PFSK-1 (cell line): ENCODE measurements around the gene PEMT.
A peak's percentile ranks its signal among the peaks of the same experiment; 100 is the strongest.

Source experiments
- FOXP2 ChIP-seq: optimal IDR thresholded peaks from 2 replicates; pipeline ENCODE3; 2011; ENCODE audit warnings: borderline replicate concordance, control low read depth, inconsistent platforms; ENCODE audit not compliant: insufficient read depth; ENCODE audit errors: extremely low read length, extremely low read depth
- POLR2AphosphoS5 ChIP-seq: IDR thresholded peaks from 2 replicates; pipeline ENCODE4 v1.6.1; 2012; ENCODE audit warnings: low read depth, mild to moderate bottlenecking, control low read depth, low read length, moderate library complexity
- SIN3A ChIP-seq: IDR thresholded peaks from 2 replicates; pipeline ENCODE4 v1.6.1; 2012; ENCODE audit warnings: mild to moderate bottlenecking, low read length, moderate library complexity, borderline replicate concordance; ENCODE audit not compliant: insufficient read depth
- TAF1 ChIP-seq: IDR thresholded peaks from 2 replicates; pipeline ENCODE4 v1.6.1; 2012; ENCODE audit warnings: low read length, control low read depth, borderline replicate concordance; ENCODE audit not compliant: insufficient read depth
- TF ChIP-seq, protein P1 (sequence below), 2 experiments: IDR thresholded peaks; 2 replicates each; pipeline versions ENCODE4 v1.6.1 to v1.8.0; 2011 to 2012; ENCODE audit warnings: low read depth in 2 of 2, low read length in 2 of 2, control low read depth in 1 of 2, inconsistent platforms in 1 of 2, mild to moderate bottlenecking in 1 of 2, moderate library complexity in 1 of 2; ENCODE audit not compliant: insufficient read depth in 1 of 2

The PEMT gene

DNA sequence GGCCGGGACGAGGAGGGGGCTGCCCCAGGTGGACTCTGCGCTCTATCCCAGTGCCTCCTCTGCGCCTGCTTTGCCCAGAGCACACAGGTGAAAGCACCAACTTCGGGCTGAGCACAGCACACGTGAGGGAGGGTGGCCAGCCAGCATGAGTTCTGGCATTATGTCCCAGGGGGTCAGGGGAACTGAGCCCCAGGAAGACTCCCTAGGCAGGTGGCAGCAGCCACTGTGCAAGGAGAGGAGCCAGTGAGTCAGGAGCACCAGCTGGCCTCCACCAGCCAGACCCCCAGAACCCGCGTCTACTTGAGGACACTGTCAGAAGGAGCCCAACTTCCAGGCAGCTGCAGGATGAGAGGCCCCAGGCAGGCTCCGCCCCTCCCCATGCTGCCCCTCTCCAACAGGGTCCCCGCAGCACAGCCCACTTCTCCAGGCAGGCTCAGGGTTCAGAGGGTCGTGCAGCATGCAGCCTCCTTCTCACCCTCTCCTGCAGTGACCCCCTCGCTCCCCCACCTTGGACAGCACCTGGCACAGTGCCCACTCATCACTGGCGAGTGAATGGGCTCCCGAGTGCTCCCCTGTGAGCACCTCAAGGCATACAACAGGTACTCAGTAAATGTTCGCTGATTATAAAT is 51.1 kb downstream of the PEMT start:
- TF ChIP-seq SIN3A (no peak), POLR2AphosphoS5 (no peak), FOXP2 (no peak), TAF1 (no peak)
- TF ChIP-seq, protein P1, sequence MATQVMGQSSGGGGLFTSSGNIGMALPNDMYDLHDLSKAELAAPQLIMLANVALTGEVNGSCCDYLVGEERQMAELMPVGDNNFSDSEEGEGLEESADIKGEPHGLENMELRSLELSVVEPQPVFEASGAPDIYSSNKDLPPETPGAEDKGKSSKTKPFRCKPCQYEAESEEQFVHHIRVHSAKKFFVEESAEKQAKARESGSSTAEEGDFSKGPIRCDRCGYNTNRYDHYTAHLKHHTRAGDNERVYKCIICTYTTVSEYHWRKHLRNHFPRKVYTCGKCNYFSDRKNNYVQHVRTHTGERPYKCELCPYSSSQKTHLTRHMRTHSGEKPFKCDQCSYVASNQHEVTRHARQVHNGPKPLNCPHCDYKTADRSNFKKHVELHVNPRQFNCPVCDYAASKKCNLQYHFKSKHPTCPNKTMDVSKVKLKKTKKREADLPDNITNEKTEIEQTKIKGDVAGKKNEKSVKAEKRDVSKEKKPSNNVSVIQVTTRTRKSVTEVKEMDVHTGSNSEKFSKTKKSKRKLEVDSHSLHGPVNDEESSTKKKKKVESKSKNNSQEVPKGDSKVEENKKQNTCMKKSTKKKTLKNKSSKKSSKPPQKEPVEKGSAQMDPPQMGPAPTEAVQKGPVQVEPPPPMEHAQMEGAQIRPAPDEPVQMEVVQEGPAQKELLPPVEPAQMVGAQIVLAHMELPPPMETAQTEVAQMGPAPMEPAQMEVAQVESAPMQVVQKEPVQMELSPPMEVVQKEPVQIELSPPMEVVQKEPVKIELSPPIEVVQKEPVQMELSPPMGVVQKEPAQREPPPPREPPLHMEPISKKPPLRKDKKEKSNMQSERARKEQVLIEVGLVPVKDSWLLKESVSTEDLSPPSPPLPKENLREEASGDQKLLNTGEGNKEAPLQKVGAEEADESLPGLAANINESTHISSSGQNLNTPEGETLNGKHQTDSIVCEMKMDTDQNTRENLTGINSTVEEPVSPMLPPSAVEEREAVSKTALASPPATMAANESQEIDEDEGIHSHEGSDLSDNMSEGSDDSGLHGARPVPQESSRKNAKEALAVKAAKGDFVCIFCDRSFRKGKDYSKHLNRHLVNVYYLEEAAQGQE (IDR thresholded peaks at IDR 0.05; ENCODE audit: insufficient read depth in 1 of 2, low read depth in 2 of 2, low read length in 2 of 2): peak; percentile 63 to 84; a peak in 3 of 4 replicates

DNA sequence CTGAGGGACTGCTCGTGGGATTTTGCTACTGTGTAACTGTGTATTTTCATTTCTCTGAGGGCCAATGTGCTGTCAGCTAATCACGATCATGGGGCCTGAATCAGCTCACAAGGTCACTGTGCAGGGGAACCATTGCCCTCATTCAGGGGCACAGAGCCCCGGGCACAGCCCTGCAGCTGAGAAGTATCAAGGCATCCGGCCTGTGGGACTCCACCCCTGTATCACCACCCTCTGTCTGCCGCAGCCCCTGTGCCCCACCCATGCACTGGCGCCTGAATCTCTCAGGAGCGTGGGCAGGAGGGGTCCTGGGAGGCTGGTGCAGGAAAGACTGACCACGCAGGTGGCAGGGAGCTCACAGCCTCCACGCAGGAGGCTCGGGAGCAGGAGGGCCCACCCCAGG is 51.9 kb downstream of the PEMT start:
- TF ChIP-seq FOXP2 (no peak), TAF1 (no peak), SIN3A (no peak), POLR2AphosphoS5 (no peak)
- TF ChIP-seq, protein P1 (IDR thresholded peaks at IDR 0.05; ENCODE audit: insufficient read depth in 1 of 2, low read depth in 2 of 2, low read length in 2 of 2): no peak

DNA sequence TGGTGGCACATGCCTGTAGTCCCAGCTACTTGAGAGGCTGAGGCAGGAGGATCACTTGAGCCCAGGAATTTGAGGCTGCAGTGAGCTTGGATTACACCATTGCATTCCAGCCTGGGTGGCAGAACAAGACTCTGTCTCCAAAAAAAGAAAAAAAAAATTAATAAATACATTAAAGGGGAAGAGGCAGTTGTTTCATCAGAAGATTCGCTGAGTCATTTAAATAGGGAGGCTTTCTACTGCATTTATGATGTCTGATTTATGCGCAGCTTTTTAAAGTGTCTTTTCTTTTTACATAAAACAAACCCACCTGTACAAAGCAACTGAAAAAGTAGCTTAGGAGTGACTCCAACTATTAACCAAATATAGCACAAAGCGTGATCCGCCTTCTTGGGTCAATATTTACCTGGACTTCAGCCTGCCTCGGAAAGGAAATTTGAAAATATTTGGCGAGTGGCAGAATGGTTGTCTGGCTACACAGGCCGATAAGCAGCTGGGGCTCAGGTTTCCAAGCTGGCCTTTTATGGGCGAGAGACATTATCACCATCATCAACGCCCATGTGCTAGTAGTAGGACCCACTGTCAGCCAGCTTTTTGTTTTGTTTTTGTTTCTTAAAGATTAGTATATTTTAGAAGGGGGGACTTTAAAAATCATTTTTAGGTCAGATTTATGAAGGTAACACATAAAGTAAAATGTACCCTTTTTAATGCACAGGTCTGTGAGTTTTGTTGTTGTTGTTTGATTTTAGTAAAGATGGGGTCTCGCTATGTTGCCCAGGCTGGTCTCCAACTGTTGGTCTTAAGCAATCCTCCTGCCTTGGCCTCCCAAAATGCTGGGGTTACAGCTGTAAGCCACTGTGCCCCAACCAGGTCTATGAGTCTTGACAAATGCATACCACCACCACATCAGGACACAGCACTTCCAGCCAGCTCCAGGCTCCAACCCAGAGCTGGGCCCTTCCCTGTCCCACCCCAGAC is 52.8 kb downstream of the PEMT start:
- no peak for TF ChIP-seq FOXP2
- TF ChIP-seq POLR2AphosphoS5: no peak
- no peak for TF ChIP-seq SIN3A
- no peak for TF ChIP-seq TAF1
- TF ChIP-seq, protein P1 (IDR thresholded peaks at IDR 0.05; ENCODE audit: insufficient read depth in 1 of 2, low read depth in 2 of 2, low read length in 2 of 2): no peak

DNA sequence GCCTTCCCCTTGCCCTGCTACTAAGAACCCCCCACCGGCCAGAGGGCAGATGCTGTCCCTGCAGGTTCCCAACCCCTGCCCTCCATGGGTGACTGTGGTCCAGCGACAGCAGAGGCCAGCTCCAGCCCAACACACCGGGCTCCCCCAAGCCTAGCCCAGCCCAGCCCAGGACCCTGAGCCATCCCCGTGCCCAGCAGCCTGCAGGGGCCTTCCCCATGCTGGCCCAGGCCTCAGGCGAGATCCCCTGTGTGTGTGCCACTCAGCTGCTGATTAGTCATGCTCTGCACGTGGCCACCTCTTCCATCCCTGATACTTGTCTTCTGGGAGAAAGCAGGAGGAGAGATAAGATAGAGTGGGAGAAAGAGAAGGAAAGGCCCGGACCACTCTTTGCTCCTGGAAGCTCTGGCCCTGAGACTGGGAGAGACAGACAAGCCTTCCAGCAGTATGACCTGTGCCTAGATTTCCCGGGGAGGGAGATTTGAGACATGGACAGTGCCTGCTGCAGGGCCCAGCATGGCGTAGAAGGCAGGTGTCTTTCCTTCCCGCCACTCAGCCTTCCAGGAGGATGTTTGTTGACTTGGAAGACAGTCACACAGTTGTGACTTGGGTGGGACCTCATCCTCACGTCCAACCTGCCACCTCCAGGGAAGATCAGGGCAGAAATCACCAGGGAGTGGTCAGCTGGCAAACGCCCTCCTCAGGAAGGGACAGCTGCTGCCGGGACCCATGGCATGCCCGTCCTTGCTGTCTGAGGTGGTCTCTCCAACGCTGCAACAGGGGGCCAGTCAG is 54.0 kb downstream of the PEMT start:
- TF ChIP-seq SIN3A (no peak), TAF1 (no peak), FOXP2 (no peak), POLR2AphosphoS5 (no peak)
- TF ChIP-seq, protein P1 (IDR thresholded peaks at IDR 0.05; ENCODE audit: insufficient read depth in 1 of 2, low read depth in 2 of 2, low read length in 2 of 2): no peak
